ENCODE results near the gene PTBP1. TPM values are rescaled to one million over a fixed set of nuclear protein-coding genes. Genes with fewer than 3 reads are reported as not detected.

The PTBP1 gene
- total RNA-seq, 1 donor from 2014 or later: 496 TPM

- Mint-ChIP-seq H3K9me3 (no peaks in the 10 kb centered on the region), H3K27ac (no peak within 1 kb of the TSS), H3K27me3 (no peaks in the 10 kb centered on the region), H3K4me3 (no peak within 1 kb of the TSS), H3K36me3 (no peaks in the 10 kb centered on the region), H3K4me1 (ENCODE audit: unreplicated experiment) (no peaks in the 10 kb centered on the region)
- no peak for TF ChIP-seq CTCF (conservative IDR thresholded peaks at IDR 0.05)
- DNase-seq (ENCODE audit: extremely low spot score, unreplicated experiment): no peak
Measured at GRCh38 chr19:827710-828321, 30.6 kb downstream of the PTBP1 start, which contains the start of gene AZU1. TSS of gene AZU1 (plus strand) at chr19:827837. CDS start at chr19:827847, 10 bp downstream.

GRCh38 chr19:829129-829758 lies 32.0 kb downstream of the PTBP1 start:
- Mint-ChIP-seq H3K4me1 (ENCODE audit: unreplicated experiment) (no peaks in the 10 kb centered on the region), H3K27me3 (no peaks in the 10 kb centered on the region), H3K4me3 (no peak overlapping the region), H3K27ac (no peak overlapping the region), H3K36me3 (no peaks in the 10 kb centered on the region), H3K9me3 (no peaks in the 10 kb centered on the region)
- TF ChIP-seq CTCF (conservative IDR thresholded peaks at IDR 0.05): no peak
- DNase-seq (ENCODE audit: extremely low spot score, unreplicated experiment): no peak

- Mint-ChIP-seq H3K4me1 (ENCODE audit: unreplicated experiment) (no peaks in the 10 kb centered on the region), H3K27me3 (peaks cover 3% of the 10 kb centered on the region), H3K36me3 (no peaks in the 10 kb centered on the region), H3K4me3 (no peak overlapping the region), H3K27ac (no peak overlapping the region), H3K9me3 (no peaks in the 10 kb centered on the region)
- no peak for DNase-seq (ENCODE audit: extremely low spot score, unreplicated experiment)
- no peak for TF ChIP-seq CTCF (conservative IDR thresholded peaks at IDR 0.05)
Measured at GRCh38 chr19:831407-832369, 34.4 kb downstream of the PTBP1 start.

GRCh38 chr19:834216-834615 lies 37.0 kb downstream of the PTBP1 start:
- TF ChIP-seq CTCF (conservative IDR thresholded peaks at IDR 0.05): no peak
- no peak for DNase-seq (ENCODE audit: extremely low spot score, unreplicated experiment)
- Mint-ChIP-seq H3K4me3 (no peak overlapping the region), H3K9me3 (no peaks in the 10 kb centered on the region), H3K36me3 (no peaks in the 10 kb centered on the region), H3K27me3 (peaks cover 3% of the 10 kb centered on the region), H3K4me1 (ENCODE audit: unreplicated experiment) (no peaks in the 10 kb centered on the region), H3K27ac (peak overlapping the region; percentile 55)

DNA sequence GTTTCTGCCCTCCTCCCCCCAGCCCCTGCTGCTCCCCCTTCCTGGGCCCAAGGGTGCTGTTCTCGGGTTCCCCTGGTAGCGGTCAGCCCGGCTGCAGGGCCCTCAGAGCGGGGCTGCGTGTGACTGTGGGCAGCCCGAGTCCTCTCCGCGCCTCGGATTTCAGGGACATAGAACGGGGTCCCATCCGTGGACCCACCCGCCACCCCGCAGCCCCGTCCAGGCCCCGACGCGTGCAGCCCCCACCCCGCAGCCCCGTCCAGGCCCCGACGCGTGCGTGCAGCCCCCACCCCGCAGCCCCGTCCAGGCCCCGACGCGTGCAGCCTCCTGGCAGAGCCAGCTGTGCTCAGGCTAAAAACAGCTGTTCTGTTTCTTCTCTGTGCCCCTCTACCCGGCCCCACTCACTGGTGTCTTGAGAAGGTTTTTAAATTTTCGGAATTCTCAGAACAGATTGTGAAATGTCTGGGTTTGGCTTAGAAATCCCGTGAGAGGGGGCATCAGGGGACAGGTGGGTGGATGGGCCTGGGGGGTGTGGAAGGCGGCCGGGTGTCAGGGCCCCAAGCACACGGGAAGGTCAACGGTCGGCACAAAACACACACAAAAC lies 38.1 kb downstream of the PTBP1 start:
- H3K9me3 Mint-ChIP-seq: no peaks in the 10 kb centered on the region
- H3K4me3 Mint-ChIP-seq: no peak overlapping the region
- H3K27ac Mint-ChIP-seq: no peak overlapping the region
- no peaks in the 10 kb centered on the region for H3K4me1 Mint-ChIP-seq (ENCODE audit: unreplicated experiment)
- H3K27me3 Mint-ChIP-seq: peaks cover 3% of the 10 kb centered on the region
- DNase-seq (ENCODE audit: extremely low spot score, unreplicated experiment): no peak
- no peak for TF ChIP-seq CTCF (conservative IDR thresholded peaks at IDR 0.05)
- H3K36me3 Mint-ChIP-seq: no peaks in the 10 kb centered on the region

Measured in type B pancreatic cell (in vitro differentiated cells).